ENCODE results near the gene RPS19BP1. TPM values are rescaled to one million over a fixed set of nuclear protein-coding genes. Genes with fewer than 3 reads are reported as not detected.

Gene RPS19BP1
- total and polyA plus RNA-seq, 3 donors from 2014 or later, result 97.7 to 158 (median 156) TPM

DNA sequence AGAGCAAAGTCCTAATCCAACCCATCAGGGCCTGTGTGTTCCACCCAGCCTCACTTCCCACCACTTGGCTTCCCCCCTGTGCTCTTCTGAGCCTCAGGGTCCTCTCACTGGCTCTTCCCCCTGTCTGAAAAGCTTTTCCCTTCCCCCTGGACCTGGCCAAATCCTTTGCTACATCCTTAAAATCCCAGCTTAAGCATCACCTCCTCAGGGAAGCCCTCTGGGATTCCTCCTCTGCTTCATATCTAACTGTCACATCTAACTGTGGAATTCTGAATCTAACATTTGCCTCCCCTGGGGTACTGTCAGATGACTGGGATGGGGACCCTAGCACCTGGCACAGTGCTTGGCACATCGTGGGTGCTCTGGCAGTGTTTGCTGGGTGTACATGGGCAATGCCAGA, 39.0 kb upstream of the RPS19BP1 start:
- Histone ChIP-seq H3K9me3 (no peaks in the 10 kb centered on the region), H3K27me3 (no peaks in the 10 kb centered on the region), H3K4me1 (no peaks in the 10 kb centered on the region), H3K27ac (no peak overlapping the region), H3K36me3 (ENCODE audit: low read depth, missing control alignments) (no peaks in the 10 kb centered on the region), H3K4me3 (no peak overlapping the region)
- TF ChIP-seq, protein P1, sequence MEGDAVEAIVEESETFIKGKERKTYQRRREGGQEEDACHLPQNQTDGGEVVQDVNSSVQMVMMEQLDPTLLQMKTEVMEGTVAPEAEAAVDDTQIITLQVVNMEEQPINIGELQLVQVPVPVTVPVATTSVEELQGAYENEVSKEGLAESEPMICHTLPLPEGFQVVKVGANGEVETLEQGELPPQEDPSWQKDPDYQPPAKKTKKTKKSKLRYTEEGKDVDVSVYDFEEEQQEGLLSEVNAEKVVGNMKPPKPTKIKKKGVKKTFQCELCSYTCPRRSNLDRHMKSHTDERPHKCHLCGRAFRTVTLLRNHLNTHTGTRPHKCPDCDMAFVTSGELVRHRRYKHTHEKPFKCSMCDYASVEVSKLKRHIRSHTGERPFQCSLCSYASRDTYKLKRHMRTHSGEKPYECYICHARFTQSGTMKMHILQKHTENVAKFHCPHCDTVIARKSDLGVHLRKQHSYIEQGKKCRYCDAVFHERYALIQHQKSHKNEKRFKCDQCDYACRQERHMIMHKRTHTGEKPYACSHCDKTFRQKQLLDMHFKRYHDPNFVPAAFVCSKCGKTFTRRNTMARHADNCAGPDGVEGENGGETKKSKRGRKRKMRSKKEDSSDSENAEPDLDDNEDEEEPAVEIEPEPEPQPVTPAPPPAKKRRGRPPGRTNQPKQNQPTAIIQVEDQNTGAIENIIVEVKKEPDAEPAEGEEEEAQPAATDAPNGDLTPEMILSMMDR (IDR thresholded peaks at IDR 0.05), result no peak
- TF ChIP-seq POLR2A (IDR thresholded peaks at IDR 0.05), result no peak
- DNase-seq, result no peak
- intact Hi-C loops (cut with DNase I; ENCODE audit: low total_unique reads), result no loop called here
- 73 to 81% methylated on average over 1 of the region's 1 CpG for WGBS, 2 donors

- H3K27me3 ChIP-seq, result no peaks in the 10 kb centered on the region
- DNase-seq, result no peak
- no peak for TF ChIP-seq POLR2A (IDR thresholded peaks at IDR 0.05)
- TF ChIP-seq, protein P1 (IDR thresholded peaks at IDR 0.05), result no peak
- no peaks in the 10 kb centered on the region for H3K9me3 ChIP-seq
- H3K4me3 ChIP-seq, result no peak within 1 kb of the TSS
- 91% methylated on average over 14 of the region's 14 CpGs; no CpG with 5 or more reads in 1 of the 2 donors for WGBS, 2 donors
- H3K36me3 ChIP-seq (ENCODE audit: low read depth, missing control alignments), result no peaks in the 10 kb centered on the region
- no peaks in the 10 kb centered on the region for H3K4me1 ChIP-seq
- H3K27ac ChIP-seq, result no peak within 1 kb of the TSS
- intact Hi-C loops (cut with DNase I; ENCODE audit: low total_unique reads), result no loop called here
Observed at GRCh38 chr22:39570665-39571064, 38.1 kb upstream of the RPS19BP1 start, which contains the start of gene CACNA1I. CACNA1I (plus strand) TSS chr22:39570753; CDS start chr22:39570753, 0 bp downstream.

DNA sequence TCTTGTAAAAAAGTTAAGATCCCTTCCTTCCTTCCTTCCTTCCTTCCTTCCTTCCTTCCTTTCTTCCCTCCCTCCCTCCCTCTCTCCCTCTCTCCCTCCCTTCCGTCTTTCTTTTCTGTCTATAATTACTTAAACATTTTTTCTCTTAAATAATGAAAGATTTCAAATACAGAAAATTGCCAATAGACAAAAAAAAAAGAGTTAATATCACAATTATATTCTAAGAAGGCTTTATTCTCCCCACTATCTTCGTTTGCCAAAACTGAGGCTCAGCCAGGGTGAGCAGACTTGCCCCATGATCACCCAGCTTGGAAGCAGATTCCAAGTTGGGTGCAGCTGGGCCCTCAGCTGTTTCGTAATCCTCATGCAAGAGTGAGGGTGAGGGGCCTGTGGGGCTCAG, 37.7 kb upstream of the RPS19BP1 start:
- Histone ChIP-seq H3K27me3 (no peaks in the 10 kb centered on the region), H3K36me3 (ENCODE audit: low read depth, missing control alignments) (no peaks in the 10 kb centered on the region), H3K9me3 (no peaks in the 10 kb centered on the region), H3K4me1 (no peaks in the 10 kb centered on the region), H3K27ac (no peak overlapping the region), H3K4me3 (no peak overlapping the region)
- no peak for DNase-seq
- WGBS, 2 donors, result 88 to 89% methylated on average over 3 of the region's 3 CpGs
- intact Hi-C loops (cut with DNase I; ENCODE audit: low total_unique reads), result no loop called here
- TF ChIP-seq, protein P1 (IDR thresholded peaks at IDR 0.05), result no peak
- no peak for TF ChIP-seq POLR2A (IDR thresholded peaks at IDR 0.05)

GRCh38 chr22:39569066-39569465, 36.5 kb upstream of the RPS19BP1 start:
- no peak for DNase-seq
- Histone ChIP-seq H3K27me3 (no peaks in the 10 kb centered on the region), H3K4me1 (no peaks in the 10 kb centered on the region), H3K36me3 (ENCODE audit: low read depth, missing control alignments) (no peaks in the 10 kb centered on the region), H3K27ac (no peak overlapping the region), H3K9me3 (no peaks in the 10 kb centered on the region), H3K4me3 (no peak overlapping the region)
- TF ChIP-seq POLR2A (IDR thresholded peaks at IDR 0.05), result no peak
- TF ChIP-seq, protein P1 (IDR thresholded peaks at IDR 0.05), result no peak
- intact Hi-C loops (cut with DNase I; ENCODE audit: low total_unique reads), result no loop called here
- 91 to 99% methylated on average over 2 to 7 of the region's 7 CpGs for WGBS, 2 donors

GRCh38 chr22:39568278-39568981, 35.9 kb upstream of the RPS19BP1 start:
- no peak for TF ChIP-seq POLR2A (IDR thresholded peaks at IDR 0.05)
- TF ChIP-seq, protein P1 (IDR thresholded peaks at IDR 0.05), result no peak
- Histone ChIP-seq H3K4me1 (no peaks in the 10 kb centered on the region), H3K4me3 (no peak overlapping the region), H3K27me3 (no peaks in the 10 kb centered on the region), H3K27ac (no peak overlapping the region), H3K36me3 (ENCODE audit: low read depth, missing control alignments) (no peaks in the 10 kb centered on the region), H3K9me3 (no peaks in the 10 kb centered on the region)
- WGBS, 2 donors, result 71 to 82% methylated on average over 7 to 19 of the region's 19 CpGs
- DNase-seq, result no peak
- intact Hi-C loops (cut with DNase I; ENCODE audit: low total_unique reads), result no loop called here
